ENCODE measurements around the gene SNX3. TPM values are rescaled to one million over a fixed set of nuclear protein-coding genes. Genes with fewer than 3 reads are reported as not detected.
A peak's percentile ranks its signal among the peaks of the same experiment; 100 is the strongest.

Gene SNX3
- total RNA-seq, 2 experiments from 2014 or later = 39.8 to 40.8 TPM

GRCh38 chr6:108294727-108295625 lies 34.1 kb upstream of the SNX3 start, which contains the start of gene AFG1L:
Gene AFG1L (plus strand): TSS chr6:108295054. CDS start chr6:108295080, 26 bp downstream.
- CTCF ChIA-PET = interaction anchor here (2.2 kb wide), 1 partner anchor 34 kb away, joined by 6 read pairs; the partner anchor contains the start of gene SNX3

GRCh38 chr6:108294297-108294726 lies 33.5 kb upstream of the SNX3 start:
- intact Hi-C loops (cut with DNase I, micrococcal nuclease) = loop anchor here (1.0 to 10.0 kb wide), 7 partner anchors 33 to 1880 kb away; partner anchors contain the start of genes SNX3 (in 2 of the 2), AK9 (in 1 of the 2), CEP57L1 (in 1 of the 2) and FIG4 (in 1 of the 2)
- CTCF ChIA-PET = interaction anchor here (2.2 kb wide), 1 partner anchor 34 kb away, joined by 6 read pairs; the partner anchor contains the start of gene SNX3

More at GRCh38 chr6:108294727-108295625, 34.1 kb upstream of the SNX3 start, which contains the start of gene AFG1L:
- H3K27me3 ChIP-seq (ENCODE audit: control insufficient read depth in 1 of 2, insufficient read depth in 2 of 2, low read length in 2 of 2) = no peaks in the 10 kb centered on the region
- POLR2A ChIA-PET = interaction anchor here (1.0 to 3.2 kb wide), 7 partner anchors 14 to 1884 kb away, joined by 3 to 66 read pairs (median 4); partner anchors contain the start of genes SEC63, SNX3 and WASF1
- Mint-ChIP-seq H3K4me1 (ENCODE audit: low read depth) (peaks cover 30% of the 10 kb centered on the region), H3K27ac (peak within 1 kb of the TSS; percentile 96), H3K36me3 (ENCODE audit: low read depth) (peaks cover 13% of the 10 kb centered on the region), H3K4me3 (peak within 1 kb of the TSS; percentile 97), H3K27me3 (no peaks in the 10 kb centered on the region), H3K9me3 (no peaks in the 10 kb centered on the region)
- no peaks in the 10 kb centered on the region for H3K9me3 ChIP-seq (ENCODE audit: control insufficient read depth in 1 of 2, insufficient read depth in 1 of 2, low read length in 2 of 2)
- H3K4me1 ChIP-seq (ENCODE audit: insufficient read depth, low read length) = peaks cover 17% of the 10 kb centered on the region
- peak within 1 kb of the TSS; percentile 93 to 95 for H3K27ac ChIP-seq (ENCODE audit: low read depth in 1 of 2, low read length in 2 of 2)
- peak within 1 kb of the TSS; percentile 91 for H3K4me3 ChIP-seq (ENCODE audit: low read length)
- peak; percentile 77 to 90 (median 83) for DNase-seq
- intact Hi-C loops (cut with DNase I, micrococcal nuclease) = loop anchor here (1.0 to 10.0 kb wide), 8 partner anchors 34 to 1880 kb away; partner anchors contain the start of genes SNX3 (in 2 of the 2), AK9 (in 1 of the 2), CEP57L1 (in 1 of the 2) and FIG4 (in 1 of the 2)
- peak; percentile 89 for ATAC-seq (ENCODE audit: poor library complexity)
- no peaks in the 10 kb centered on the region for H3K36me3 ChIP-seq (ENCODE audit: insufficient read depth, low read length)
- TF ChIP-seq CTCF (IDR thresholded peaks at IDR 0.05) = no peak

More at GRCh38 chr6:108294297-108294726, 33.5 kb upstream of the SNX3 start:
- DNase-seq (no peak), ATAC-seq (ENCODE audit: poor library complexity) (peak; percentile 54)
- H3K27ac Mint-ChIP-seq = peak overlapping the region; percentile 96
- peak overlapping the region; percentile 91 for H3K4me3 ChIP-seq (ENCODE audit: low read length)
- H3K36me3 Mint-ChIP-seq (ENCODE audit: low read depth) = peaks cover 13% of the 10 kb centered on the region
- no peaks in the 10 kb centered on the region for H3K27me3 Mint-ChIP-seq
- H3K9me3 Mint-ChIP-seq = no peaks in the 10 kb centered on the region
- H3K4me1 Mint-ChIP-seq (ENCODE audit: low read depth) = peaks cover 26% of the 10 kb centered on the region
- H3K36me3 ChIP-seq (ENCODE audit: insufficient read depth, low read length) = no peaks in the 10 kb centered on the region
- H3K4me1 ChIP-seq (ENCODE audit: insufficient read depth, low read length) = peaks cover 17% of the 10 kb centered on the region
- no peaks in the 10 kb centered on the region for H3K9me3 ChIP-seq (ENCODE audit: control insufficient read depth in 1 of 2, insufficient read depth in 1 of 2, low read length in 2 of 2)
- peak overlapping the region; percentile 93 to 95 for H3K27ac ChIP-seq (ENCODE audit: low read depth in 1 of 2, low read length in 2 of 2)
- POLR2A ChIA-PET = interaction anchor here (1.0 to 3.2 kb wide), 5 partner anchors 15 to 1885 kb away, joined by 3 to 66 read pairs (median 4); partner anchors contain the start of genes SEC63, SNX3 and WASF1
- TF ChIP-seq CTCF (IDR thresholded peaks at IDR 0.05) = no peak
- no peaks in the 10 kb centered on the region for H3K27me3 ChIP-seq (ENCODE audit: control insufficient read depth in 1 of 2, insufficient read depth in 2 of 2, low read length in 2 of 2)
- peak overlapping the region; percentile 97 for H3K4me3 Mint-ChIP-seq
